ELF-1 (cell line): ENCODE data around the gene PHLDB1.

Source experiments
- DNase-seq: peaks from one replicate; pipeline ENCODE4 v3.0.0-alpha.2; 2016; ENCODE audit warnings: low read depth, low spot score

PHLDB1 gene

GRCh38 chr11:118621784-118622375 is 14.5 kb downstream of the PHLDB1 start:
- no peak for DNase-seq

DNA sequence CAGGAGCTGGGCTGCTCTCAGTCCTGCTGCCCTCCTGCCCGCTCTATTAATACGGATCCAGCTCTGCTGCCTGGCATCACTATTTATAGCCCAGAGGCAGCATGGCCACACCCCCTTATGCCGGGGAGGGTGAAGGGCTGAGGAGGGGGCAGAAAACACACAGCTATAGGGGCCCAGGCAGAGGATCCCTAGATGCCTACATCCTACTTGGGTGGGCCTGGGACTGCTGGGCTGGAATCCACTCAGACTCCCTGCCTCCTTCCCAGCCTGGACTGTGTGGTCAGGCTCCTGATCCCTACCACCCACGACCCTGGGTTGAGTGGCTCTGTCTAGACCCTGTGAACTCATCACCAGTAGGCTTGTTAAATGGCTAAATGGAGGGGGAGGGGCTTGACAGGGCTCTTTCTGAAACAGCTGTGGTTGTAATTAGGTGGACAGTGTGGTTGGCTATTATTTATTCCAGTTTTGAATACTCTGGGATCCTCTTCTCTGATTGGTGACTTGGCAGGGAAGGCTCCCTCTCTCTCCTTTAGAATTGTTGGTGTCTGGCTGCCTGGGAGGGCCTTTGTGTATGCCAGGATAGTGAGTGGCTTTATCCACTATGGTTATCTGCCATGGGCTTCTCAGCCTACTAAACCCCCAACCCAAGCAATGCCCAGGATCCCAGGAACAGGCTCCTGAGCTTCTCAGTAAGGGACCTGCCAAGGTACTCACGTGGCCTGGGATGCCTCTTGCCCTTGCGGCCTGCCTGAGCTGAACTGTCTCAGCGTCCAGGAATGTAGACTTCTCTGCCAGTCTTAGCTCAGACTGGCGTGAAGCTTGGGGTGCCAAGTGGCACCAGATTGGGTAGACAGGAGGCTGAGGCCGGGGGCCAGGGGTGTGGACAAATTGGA is 15.2 kb downstream of the PHLDB1 start:
- peak; percentile 23 for DNase-seq

DNA sequence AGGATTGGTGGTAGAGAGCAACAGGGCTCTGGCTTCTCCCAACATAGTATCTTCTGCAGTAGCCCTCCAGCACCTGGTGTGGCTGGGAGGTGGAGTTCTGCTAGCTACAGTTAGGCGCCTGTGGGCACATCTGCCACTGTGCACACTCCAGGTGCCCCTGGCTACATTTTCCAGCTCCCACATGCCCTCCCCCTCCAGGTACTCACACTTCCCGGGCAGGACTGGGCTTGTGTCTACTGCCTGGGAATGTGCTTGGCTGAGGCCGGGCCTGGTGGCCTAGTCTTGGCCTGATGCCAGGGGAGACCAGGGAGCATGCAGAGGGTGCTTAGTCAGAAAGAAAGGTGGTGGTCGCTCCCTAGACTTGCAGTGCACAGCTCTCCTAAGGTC is 15.8 kb downstream of the PHLDB1 start:
- no peak for DNase-seq

GRCh38 chr11:118625036-118625690 is 17.7 kb downstream of the PHLDB1 start:
- DNase-seq: no peak

GRCh38 chr11:118625976-118626375 is 18.6 kb downstream of the PHLDB1 start:
- DNase-seq: peak; percentile 68

GRCh38 chr11:118627566-118627965 is 20.2 kb downstream of the PHLDB1 start:
- DNase-seq: no peak

DNA sequence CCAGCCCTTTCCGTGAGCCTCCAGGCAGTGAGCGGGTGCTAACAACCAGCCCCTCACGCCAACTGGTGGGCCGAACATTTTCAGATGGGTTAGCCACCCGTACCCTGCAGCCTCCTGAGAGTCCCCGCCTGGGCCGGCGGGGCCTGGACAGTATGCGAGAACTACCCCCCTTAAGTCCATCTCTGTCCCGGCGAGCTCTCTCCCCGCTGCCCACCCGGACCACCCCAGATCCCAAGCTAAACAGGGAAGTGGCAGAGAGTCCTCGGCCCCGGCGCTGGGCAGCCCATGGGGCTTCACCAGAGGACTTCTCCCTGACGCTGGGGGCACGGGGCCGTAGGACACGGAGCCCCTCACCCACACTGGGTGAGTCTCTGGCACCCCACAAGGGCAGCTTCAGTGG is 20.6 kb downstream of the PHLDB1 start:
- DNase-seq: no peak

GRCh38 chr11:118628432-118628831 is 21.0 kb downstream of the PHLDB1 start:
- no peak for DNase-seq

DNA sequence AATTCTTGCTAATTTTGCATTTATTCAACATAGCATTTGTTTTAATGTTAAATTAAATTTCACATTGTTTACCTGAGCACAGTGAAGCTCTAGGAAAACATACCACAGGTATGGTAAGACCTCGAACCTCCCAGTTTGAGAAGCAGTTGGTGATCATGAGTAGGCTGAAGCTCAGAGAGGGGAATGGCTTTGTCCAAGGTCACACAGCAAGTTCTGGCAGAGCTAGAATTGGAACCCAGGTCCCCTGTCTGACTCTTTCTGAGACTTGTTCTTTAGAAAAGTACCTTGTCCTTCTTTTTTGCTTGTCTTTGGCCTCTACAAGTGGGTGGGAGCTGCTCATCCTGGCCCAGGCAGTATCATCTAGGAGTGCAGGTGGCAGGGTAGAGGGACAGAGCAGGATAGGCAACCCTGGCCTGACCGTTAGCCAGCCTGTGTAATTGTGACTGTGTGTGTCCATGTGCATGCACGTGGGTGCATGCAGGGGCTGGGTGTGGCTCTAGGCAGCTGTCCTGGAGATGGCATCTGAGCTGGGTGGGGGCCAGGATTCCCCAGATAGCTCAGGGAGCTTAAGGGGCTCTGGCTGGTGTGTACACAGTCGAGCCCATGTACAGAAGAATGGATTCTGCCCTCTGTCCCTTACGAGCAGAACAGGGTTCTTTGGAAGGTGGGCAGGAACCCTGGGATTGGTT is 21.6 kb downstream of the PHLDB1 start:
- no peak for DNase-seq

- DNase-seq: no peak
These were observed 22.6 kb downstream of the PHLDB1 start for GRCh38 chr11:118629761-118630661.

DNA sequence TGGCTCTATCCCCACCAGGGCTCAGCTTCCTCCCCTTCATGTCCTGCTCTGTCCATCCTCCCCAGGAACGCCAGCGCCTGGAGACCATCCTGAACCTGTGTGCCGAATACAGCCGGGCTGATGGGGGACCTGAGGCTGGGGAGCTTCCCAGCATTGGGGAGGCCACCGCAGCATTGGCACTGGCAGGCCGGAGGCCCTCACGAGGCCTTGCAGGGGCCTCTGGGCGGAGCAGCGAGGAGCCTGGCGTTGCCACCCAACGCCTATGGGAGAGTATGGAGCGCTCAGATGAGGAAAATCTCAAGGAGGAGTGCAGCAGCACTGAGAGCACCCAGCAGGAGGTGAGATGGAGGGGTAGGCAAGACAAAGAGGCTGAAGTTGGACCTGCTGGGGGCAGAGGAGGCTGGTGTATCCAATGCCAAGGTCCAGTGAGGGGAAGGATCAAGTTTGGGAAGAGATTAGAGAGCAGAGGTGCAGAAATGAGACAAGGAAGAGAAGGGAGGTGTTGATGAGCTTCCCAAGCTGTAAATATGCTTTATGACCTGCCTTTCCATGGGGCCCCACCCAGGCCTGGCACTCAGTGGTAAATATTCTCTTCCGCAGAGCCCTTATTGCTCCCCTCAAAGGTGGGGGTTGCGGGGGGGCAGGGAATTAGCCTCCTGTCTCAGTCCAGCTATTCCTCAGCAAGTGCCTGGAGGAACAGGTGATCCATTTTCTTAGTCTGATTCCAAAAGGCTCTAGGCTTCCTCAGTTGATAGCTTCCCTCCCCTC is 23.9 kb downstream of the PHLDB1 start:
- no peak for DNase-seq

DNA sequence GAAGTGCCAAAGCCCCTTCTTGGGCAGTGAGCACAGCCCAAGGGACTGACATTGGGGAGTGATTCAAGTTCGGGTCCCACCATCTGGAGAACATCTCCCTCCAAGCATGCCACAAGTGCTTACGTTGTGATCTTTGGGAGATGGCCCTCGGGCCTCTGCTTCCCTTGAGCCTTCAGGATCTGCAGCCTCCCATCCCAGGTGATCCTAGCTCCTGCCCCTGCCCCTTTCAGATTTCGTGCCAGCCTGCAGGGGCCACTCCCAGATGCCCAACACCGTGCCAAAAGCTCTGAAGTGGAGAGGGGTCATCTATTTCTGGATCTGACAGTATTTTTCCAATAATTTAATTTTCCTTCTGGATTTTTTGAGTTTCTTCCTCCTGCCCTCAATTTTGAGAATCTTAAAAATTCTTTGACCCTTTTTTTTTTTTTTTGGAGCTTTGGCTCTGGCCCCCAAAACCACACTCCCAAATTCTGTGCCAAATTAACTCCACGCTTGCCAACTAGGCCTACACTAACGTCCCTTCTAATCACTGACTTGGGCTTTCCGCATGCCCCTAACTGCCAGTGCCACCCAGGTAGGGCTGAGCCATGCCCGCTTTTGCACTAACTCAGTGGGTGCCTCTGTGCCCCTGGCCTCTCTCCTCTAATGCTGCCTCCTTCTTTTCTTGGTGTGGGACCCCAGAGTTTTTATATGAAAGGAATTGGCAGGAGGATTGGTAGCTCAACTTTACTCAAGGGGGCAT is 25.3 kb downstream of the PHLDB1 start:
- DNase-seq: no peak

- no peak for DNase-seq
These were observed 25.9 kb downstream of the PHLDB1 start for GRCh38 chr11:118633319-118633690.

- DNase-seq: no peak
These were observed 26.6 kb downstream of the PHLDB1 start for GRCh38 chr11:118633979-118634378.

- DNase-seq: peak; percentile 91
These were observed 27.2 kb downstream of the PHLDB1 start for GRCh38 chr11:118634431-118635236.

- peak; percentile 74 for DNase-seq
These were observed 27.8 kb downstream of the PHLDB1 start for GRCh38 chr11:118635237-118635591.

DNA sequence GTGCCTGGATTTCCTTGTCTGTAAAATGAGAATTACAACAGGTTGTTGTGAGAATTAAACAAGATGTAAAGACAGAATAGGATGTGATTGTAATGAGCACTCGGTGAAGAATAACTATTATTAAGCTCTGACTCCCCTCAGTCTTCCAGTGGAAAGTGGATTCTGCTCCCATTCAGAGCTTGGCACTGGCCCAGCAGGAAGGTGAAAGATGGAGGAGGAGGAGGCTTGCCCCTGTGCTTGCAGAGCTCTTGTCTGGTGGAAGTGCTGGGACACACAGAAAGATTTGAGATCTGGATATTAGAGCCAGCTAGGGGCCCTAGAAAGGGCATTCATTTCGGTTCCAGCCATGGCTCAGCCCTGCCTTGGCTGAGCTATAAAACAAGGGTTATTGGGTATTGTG is 28.2 kb downstream of the PHLDB1 start:
- no peak for DNase-seq

GRCh38 chr11:118636569-118637290 is 29.3 kb downstream of the PHLDB1 start:
- no peak for DNase-seq
